Stimulated activated naive B cell treated with anti-CD40 and anti-IgM and Interleukin-4, amounts not matched to agents 10 μg/mL and 1 μg/mL and 100 μg/mL, for 72 hours (primary cell): ENCODE measurements around the gene SNX6.
"Not testable (repeated sequence)": the region's sequence is repeated elsewhere in the genome, so short reads cannot be mapped to it uniquely, and the experiment has no call there.

Experiments used
- ATAC-seq, 2 donors: fragments of 150-1000 bp; cut with Tn5 transposase; replicated peaks; 2 replicates each; pipeline ENCODE4 v1.10.0; 2021; ENCODE audit warnings: moderate library complexity in 1 of 2
- DNase-seq: peaks from one replicate; pipeline ENCODE4 v3.0.0; 2021
- H3K27ac Mint-ChIP-seq: one replicate; pipeline ENCODE4 v1.8.0; 2022; ENCODE audit warnings: mild to moderate bottlenecking, mixed read lengths
- H3K27me3 Mint-ChIP-seq, 2 donors: one replicate each; pipeline ENCODE4 v1.8.0; 2022; ENCODE audit warnings: mixed read lengths in 2 of 2
- H3K36me3 Mint-ChIP-seq, 2 donors: one replicate each; pipeline ENCODE4 v1.8.0; 2022; ENCODE audit warnings: mixed read lengths in 2 of 2, mild to moderate bottlenecking in 1 of 2
- H3K4me1 Mint-ChIP-seq, 2 donors: one replicate each; pipeline ENCODE4 v1.8.0; 2022; ENCODE audit warnings: mixed read lengths in 2 of 2, mild to moderate bottlenecking in 1 of 2
- H3K4me3 Mint-ChIP-seq, 2 donors: one replicate each; pipeline ENCODE4 v1.8.0; 2022; ENCODE audit warnings: mild to moderate bottlenecking in 2 of 2, mixed read lengths in 2 of 2, moderate library complexity in 1 of 2
- H3K9me3 Mint-ChIP-seq, 2 donors: one replicate each; pipeline ENCODE4 v1.8.0; 2022; ENCODE audit warnings: mixed read lengths in 2 of 2, mild to moderate bottlenecking in 1 of 2

SNX6 gene

GRCh38 chr14:34538871-34539406, 91.0 kb downstream of the SNX6 start:
- peak overlapping the region; percentile 99 for H3K4me3 Mint-ChIP-seq
- H3K27me3 Mint-ChIP-seq, result no peaks in the 10 kb centered on the region
- peak overlapping the region; percentile 100 for H3K27ac Mint-ChIP-seq
- no peak for DNase-seq
- peaks cover 1 to 6% of the 10 kb centered on the region in 2 donors for H3K36me3 Mint-ChIP-seq
- H3K4me1 Mint-ChIP-seq, result peaks cover 9 to 18% of the 10 kb centered on the region in 2 donors
- ATAC-seq, result no peak
- H3K9me3 Mint-ChIP-seq, result no peaks in the 10 kb centered on the region

GRCh38 chr14:34538096-34538495, 91.9 kb downstream of the SNX6 start:
- Mint-ChIP-seq H3K4me1 (peaks cover 9 to 18% of the 10 kb centered on the region in 2 donors), H3K27ac (peak overlapping the region; percentile 67), H3K4me3 (peak overlapping the region in 1 of 2 donors; percentile 4), H3K36me3 (peaks cover 5 to 13% of the 10 kb centered on the region in 2 donors)
- ATAC-seq, H3K27me3 Mint-ChIP-seq, H3K9me3 Mint-ChIP-seq, DNase-seq: not testable (repeated sequence)

- no peak for DNase-seq
- peaks cover 9 to 18% of the 10 kb centered on the region in 2 donors for H3K4me1 Mint-ChIP-seq
- H3K27me3 Mint-ChIP-seq, result no peaks in the 10 kb centered on the region
- H3K4me3 Mint-ChIP-seq, result no peak overlapping the region
- no peaks in the 10 kb centered on the region for H3K9me3 Mint-ChIP-seq
- ATAC-seq, result no peak
- H3K27ac Mint-ChIP-seq, result no peak overlapping the region
- H3K36me3 Mint-ChIP-seq, result peaks cover 5 to 13% of the 10 kb centered on the region in 2 donors
Measured at GRCh38 chr14:34537677-34538009, 92.3 kb downstream of the SNX6 start.

GRCh38 chr14:34536951-34537676, 92.8 kb downstream of the SNX6 start:
- ATAC-seq (no peak), DNase-seq (no peak)
- Mint-ChIP-seq H3K27ac (no peak overlapping the region), H3K36me3 (peaks cover 8 to 17% of the 10 kb centered on the region in 2 donors), H3K9me3 (no peaks in the 10 kb centered on the region), H3K27me3 (no peaks in the 10 kb centered on the region), H3K4me1 (peaks cover 9 to 18% of the 10 kb centered on the region in 2 donors), H3K4me3 (no peak overlapping the region)

GRCh38 chr14:34527591-34527990, 102.4 kb downstream of the SNX6 start:
- Mint-ChIP-seq H3K4me1 (no peaks in the 10 kb centered on the region), H3K9me3 (no peaks in the 10 kb centered on the region), H3K36me3 (peaks cover 34% of the 10 kb centered on the region in 2 donors), H3K4me3 (no peak overlapping the region), H3K27me3 (no peaks in the 10 kb centered on the region), H3K27ac (peak overlapping the region; percentile 62)
- ATAC-seq (no peak), DNase-seq (no peak)

GRCh38 chr14:34524216-34524615, 105.7 kb downstream of the SNX6 start:
- H3K4me3 Mint-ChIP-seq, DNase-seq, H3K4me1 Mint-ChIP-seq, H3K27me3 Mint-ChIP-seq, ATAC-seq, H3K27ac Mint-ChIP-seq, H3K9me3 Mint-ChIP-seq: not testable (repeated sequence)
- peaks cover 44 to 51% of the 10 kb centered on the region in 2 donors for H3K36me3 Mint-ChIP-seq

- no peak overlapping the region for H3K4me3 Mint-ChIP-seq
- ATAC-seq (no peak), DNase-seq (no peak)
- peaks cover 51 to 62% of the 10 kb centered on the region in 2 donors for H3K36me3 Mint-ChIP-seq
- H3K27ac Mint-ChIP-seq, result no peak overlapping the region
- no peaks in the 10 kb centered on the region for H3K4me1 Mint-ChIP-seq
- no peaks in the 10 kb centered on the region for H3K27me3 Mint-ChIP-seq
- H3K9me3 Mint-ChIP-seq, result no peaks in the 10 kb centered on the region
Measured at GRCh38 chr14:34522496-34522895, 107.5 kb downstream of the SNX6 start.

GRCh38 chr14:34521071-34521470, 108.9 kb downstream of the SNX6 start:
- not testable (repeated sequence) for ATAC-seq, H3K4me3 Mint-ChIP-seq, H3K4me1 Mint-ChIP-seq, DNase-seq, H3K9me3 Mint-ChIP-seq, H3K27me3 Mint-ChIP-seq, H3K27ac Mint-ChIP-seq
- peaks cover 52 to 60% of the 10 kb centered on the region in 2 donors for H3K36me3 Mint-ChIP-seq

GRCh38 chr14:34520304-34520970, 109.5 kb downstream of the SNX6 start:
- H3K4me1 Mint-ChIP-seq, H3K27me3 Mint-ChIP-seq, H3K4me3 Mint-ChIP-seq, H3K27ac Mint-ChIP-seq, ATAC-seq, H3K9me3 Mint-ChIP-seq, DNase-seq: not testable (repeated sequence)
- H3K36me3 Mint-ChIP-seq, result peaks cover 55 to 64% of the 10 kb centered on the region in 2 donors
